ENCODE results near the gene TRAFD1.
A peak's percentile ranks its signal among the peaks of the same experiment; 100 is the strongest.
"Not testable (repeated sequence)": the region's sequence is repeated elsewhere in the genome, so short reads cannot be mapped to it uniquely, and the experiment has no call there.

TRAFD1 gene

GRCh38 chr12:112116232-112117060 is 8.9 kb upstream of the TRAFD1 start:
- DNase-seq, result peak; percentile 89 to 93

GRCh38 chr12:112117685-112118084 is 7.7 kb upstream of the TRAFD1 start:
- DNase-seq, result no peak

- DNase-seq, result peak in 1 of 2 experiments; percentile 10
Observed at GRCh38 chr12:112121780-112122565, 3.4 kb upstream of the TRAFD1 start.

- no peak for DNase-seq
Observed at GRCh38 chr12:112122823-112123690, 2.3 kb upstream of the TRAFD1 start.

GRCh38 chr12:112124918-112125249 is 476 bp upstream of the TRAFD1 start:
- DNase-seq, result no peak

GRCh38 chr12:112126000-112126438 is 659 bp downstream of the TRAFD1 start:
- no peak for DNase-seq

GRCh38 chr12:112126911-112127310 is 1.6 kb downstream of the TRAFD1 start:
- no peak for DNase-seq

- no peak for DNase-seq
Observed at GRCh38 chr12:112130441-112130998, 5.2 kb downstream of the TRAFD1 start.

- no peak for DNase-seq
Observed at GRCh38 chr12:112131686-112132085, 6.3 kb downstream of the TRAFD1 start.

GRCh38 chr12:112133418-112133817 is 8.1 kb downstream of the TRAFD1 start:
- DNase-seq, result no peak

GRCh38 chr12:112134731-112135130 is 9.4 kb downstream of the TRAFD1 start:
- no peak for DNase-seq

GRCh38 chr12:112140728-112141127 is 15.4 kb downstream of the TRAFD1 start:
- no peak for DNase-seq

GRCh38 chr12:112146123-112146522 is 20.8 kb downstream of the TRAFD1 start:
- no peak for DNase-seq

- no peak for DNase-seq
Observed at GRCh38 chr12:112148031-112148513, 22.7 kb downstream of the TRAFD1 start.

GRCh38 chr12:112149596-112149995 is 24.2 kb downstream of the TRAFD1 start:
- DNase-seq, result no peak

GRCh38 chr12:112151766-112152541 is 26.6 kb downstream of the TRAFD1 start:
- no peak for DNase-seq

- DNase-seq, result no peak
Observed at GRCh38 chr12:112153181-112153892, 28.0 kb downstream of the TRAFD1 start.

GRCh38 chr12:112153893-112154219 is 28.5 kb downstream of the TRAFD1 start:
- no peak for DNase-seq

- DNase-seq, result not testable (repeated sequence)
Observed at GRCh38 chr12:112158461-112159145, 33.2 kb downstream of the TRAFD1 start.

GRCh38 chr12:112159146-112159541 is 33.8 kb downstream of the TRAFD1 start:
- DNase-seq, result no peak

- DNase-seq, result no peak
Observed at GRCh38 chr12:112160611-112161010, 35.3 kb downstream of the TRAFD1 start.

All from SHP77 (cell line).